GM23248 (cell line): ENCODE results near the gene SLC4A4.

Source experiments
- EZH2 ChIP-seq: fragments of 200-600 bp; sonication (generic); IDR thresholded peaks from 2 replicates; pipeline ENCODE4 v1.6.1; 2018; ENCODE audit warnings: antibody characterized with exemption, mild to moderate bottlenecking; ENCODE audit not compliant: insufficient read depth, poor library complexity, severe bottlenecking
- EZH2phosphoT487 ChIP-seq: fragments of 200-600 bp; sonication (generic); IDR thresholded peaks from 2 replicates; pipeline ENCODE4 v1.6.1; 2018; ENCODE audit warnings: antibody characterized with exemption, moderate library complexity, mild to moderate bottlenecking, low read depth; ENCODE audit not compliant: insufficient read depth

GRCh38 chr4:71338846-71339593 is at the start of gene SLC4A4:
- no peak for TF ChIP-seq EZH2
- no peak for TF ChIP-seq EZH2phosphoT487
